Naive thymus-derived CD8-positive, alpha-beta T cell (primary cell): ENCODE results near the gene FAM3A. TPM values are rescaled to one million over a fixed set of nuclear protein-coding genes. Genes with fewer than 3 reads are reported as not detected.

Source experiments
- ATAC-seq, 2 donors: fragments of 150-1000 bp; cut with Tn5 transposase in 1 of 2; sonication (Bioruptor Pico), chemical (Tn5 transposase) in 1 of 2; 1 replicate in 1 of 2; 2 replicates in 1 of 2; pipeline ENCODE4 v1.10.0; 2021; ENCODE audit warnings: mild to moderate bottlenecking in 2 of 2, moderate library complexity in 2 of 2
- POLR2A ChIA-PET: fragments of 350-600 bp; sonication (Branson Sonifier 250); formaldehyde crosslinking; loops from one replicate; lab custom pipeline; 2021; ENCODE audit warnings: antibody characterized with exemption; lab: Charles Lee
- DNase-seq, 10 donors: peaks; one replicate each; pipeline versions ENCODE4 v3.0.0 to v3.0.0-alpha.2; 2020 to 2022
- H3K27ac Mint-ChIP-seq, 10 donors: one replicate each; pipeline ENCODE4 v1.8.0; 2020 to 2022; ENCODE audit warnings: mild to moderate bottlenecking in 10 of 10, mixed read lengths in 10 of 10, moderate library complexity in 4 of 10, inconsistent platforms in 1 of 10
- H3K27me3 Mint-ChIP-seq, 5 donors: one replicate each; pipeline ENCODE4 v1.8.0; 2021 to 2022; ENCODE audit warnings: mixed read lengths in 5 of 5
- H3K36me3 Mint-ChIP-seq, 3 donors: one replicate each; pipeline ENCODE4 v1.8.0; 2020 to 2022; ENCODE audit warnings: mixed read lengths in 3 of 3, mild to moderate bottlenecking in 2 of 3, inconsistent platforms in 1 of 3
- H3K4me1 Mint-ChIP-seq, 4 donors: one replicate each; pipeline ENCODE4 v1.8.0; 2021 to 2022; ENCODE audit warnings: mixed read lengths in 4 of 4
- H3K4me3 Mint-ChIP-seq, 10 donors: one replicate each; pipeline ENCODE4 v1.8.0; 2020 to 2022; ENCODE audit warnings: mild to moderate bottlenecking in 10 of 10, mixed read lengths in 10 of 10, moderate library complexity in 6 of 10, inconsistent platforms in 1 of 10
- H3K9me3 Mint-ChIP-seq, 9 donors: one replicate each; pipeline ENCODE4 v1.8.0; 2020 to 2022; ENCODE audit warnings: mixed read lengths in 9 of 9, mild to moderate bottlenecking in 3 of 9, inconsistent platforms in 1 of 9, moderate library complexity in 1 of 9
- polyA plus RNA-seq, 3 donors: library from polyadenylated mRNA; unstranded; fragments of 300-500 nt; fragmentation: Illumina TruSeq; gene quantifications; one replicate each; pipeline ENCODE4 v1.2.3, GENCODE V29; 2021
- total RNA-seq, 8 experiments: library from RNA in 2 of 8; stranded (reverse) in 2 of 8; gene quantifications; one replicate each; pipeline ENCODE4 v1.2.3 and lab custom pipeline; 2021 to 2026

FAM3A gene
- total and polyA plus RNA-seq, 5 experiments from 2014 or later = 24.3 to 69.4 (median 33.3) TPM

- H3K4me3 Mint-ChIP-seq = no peak overlapping the region
- H3K9me3 Mint-ChIP-seq = no peaks in the 10 kb centered on the region
- DNase-seq (no peak), ATAC-seq (no peak)
- H3K36me3 Mint-ChIP-seq = peaks cover 0 to 19% (median 0%) of the 10 kb centered on the region in 3 donors
- POLR2A ChIA-PET = interaction anchor here (0.6 to 1.0 kb wide), 2 partner anchors 20 to 66 kb away, joined by 3 read pairs; no protein-coding TSS in a partner anchor
- no peaks in the 10 kb centered on the region for H3K27me3 Mint-ChIP-seq
- H3K4me1 Mint-ChIP-seq = peaks cover 1 to 11% (median 5%) of the 10 kb centered on the region in 4 donors
- no peak overlapping the region for H3K27ac Mint-ChIP-seq
Measured at GRCh38 chrX:154465601-154466000, 50.4 kb downstream of the FAM3A start.

- no peak for ATAC-seq
- peaks cover 0 to 17% (median 0%) of the 10 kb centered on the region in 3 donors for H3K36me3 Mint-ChIP-seq
- H3K27me3 Mint-ChIP-seq = no peaks in the 10 kb centered on the region
- POLR2A ChIA-PET = interaction anchor here (1.0 kb wide), 1 partner anchor 66 kb away, joined by 3 read pairs; no protein-coding TSS in a partner anchor
- no peaks in the 10 kb centered on the region for H3K9me3 Mint-ChIP-seq
- H3K4me1 Mint-ChIP-seq = peaks cover 3 to 16% (median 8%) of the 10 kb centered on the region in 4 donors
- H3K4me3 Mint-ChIP-seq = peak overlapping the region in 1 of 10 donors; percentile 41
- DNase-seq = peak in 1 of 10 donors; percentile 13
- H3K27ac Mint-ChIP-seq = no peak overlapping the region
Measured at GRCh38 chrX:154464806-154465365, 51.1 kb downstream of the FAM3A start.

- H3K27me3 Mint-ChIP-seq = no peaks in the 10 kb centered on the region
- peaks cover 0 to 1% (median 0%) of the 10 kb centered on the region in 9 donors for H3K9me3 Mint-ChIP-seq
- H3K4me1 Mint-ChIP-seq = peaks cover 4 to 21% (median 13%) of the 10 kb centered on the region in 4 donors
- H3K36me3 Mint-ChIP-seq = peaks cover 0 to 10% (median 0%) of the 10 kb centered on the region in 3 donors
- H3K4me3 Mint-ChIP-seq = no peak overlapping the region
- DNase-seq (peak in 1 of 10 donors; percentile 36), ATAC-seq (no peak)
- POLR2A ChIA-PET = interaction anchor here (0.8 kb wide), 1 partner anchor 34 kb away, joined by 3 read pairs; no protein-coding TSS in a partner anchor
- no peak overlapping the region for H3K27ac Mint-ChIP-seq
Measured at GRCh38 chrX:154463611-154464220, 52.3 kb downstream of the FAM3A start.

- ATAC-seq = no peak
- POLR2A ChIA-PET = no interaction called here
Measured at GRCh38 chrX:154462396-154462795, 53.6 kb downstream of the FAM3A start.

GRCh38 chrX:154460326-154460725 lies 55.7 kb downstream of the FAM3A start:
- POLR2A ChIA-PET = interaction anchor here (0.9 kb wide), 1 partner anchor 26 kb away, joined by 3 read pairs; no protein-coding TSS in a partner anchor
- H3K4me1 Mint-ChIP-seq = peaks cover 8 to 28% (median 19%) of the 10 kb centered on the region in 4 donors
- peaks cover 0 to 3% (median 0%) of the 10 kb centered on the region in 9 donors for H3K9me3 Mint-ChIP-seq
- peak overlapping the region in 2 of 10 donors; percentile 7 to 18 for H3K27ac Mint-ChIP-seq
- H3K27me3 Mint-ChIP-seq = no peaks in the 10 kb centered on the region
- DNase-seq = peak in 1 of 10 donors; percentile 27
- peak overlapping the region in 5 of 10 donors; percentile 10 to 74 (median 37) for H3K4me3 Mint-ChIP-seq
- peaks cover 0 to 8% (median 0%) of the 10 kb centered on the region in 3 donors for H3K36me3 Mint-ChIP-seq
- ATAC-seq = no peak

More at GRCh38 chrX:154462396-154462795, 53.6 kb downstream of the FAM3A start:
- H3K27me3 Mint-ChIP-seq = no peaks in the 10 kb centered on the region
- H3K9me3 Mint-ChIP-seq = peaks cover 0 to 1% (median 0%) of the 10 kb centered on the region in 9 donors
- peaks cover 6 to 23% (median 15%) of the 10 kb centered on the region in 4 donors for H3K4me1 Mint-ChIP-seq
- H3K4me3 Mint-ChIP-seq = no peak overlapping the region
- peak in 1 of 10 donors; percentile 30 for DNase-seq
- peaks cover 0 to 10% (median 0%) of the 10 kb centered on the region in 3 donors for H3K36me3 Mint-ChIP-seq
- no peak overlapping the region for H3K27ac Mint-ChIP-seq

GRCh38 chrX:154459832-154460231 lies 56.2 kb downstream of the FAM3A start:
- peak overlapping the region in 2 of 10 donors; percentile 34 to 61 for H3K27ac Mint-ChIP-seq
- H3K36me3 Mint-ChIP-seq = peaks cover 0 to 8% (median 0%) of the 10 kb centered on the region in 3 donors
- ATAC-seq (no peak), DNase-seq (peak in 1 of 10 donors; percentile 31)
- peaks cover 0 to 3% (median 0%) of the 10 kb centered on the region in 9 donors for H3K9me3 Mint-ChIP-seq
- peaks cover 8 to 28% (median 19%) of the 10 kb centered on the region in 4 donors for H3K4me1 Mint-ChIP-seq
- H3K4me3 Mint-ChIP-seq = peak overlapping the region in 7 of 10 donors; percentile 36 to 86 (median 74)
- H3K27me3 Mint-ChIP-seq = no peaks in the 10 kb centered on the region
- POLR2A ChIA-PET = interaction anchor here (0.9 to 3.1 kb wide), 6 partner anchors 18 to 61 kb away, joined by 3 to 14 read pairs (median 10); partner anchors contain the start of genes FAM3A, RPL10 and SLC10A3

GRCh38 chrX:154458954-154459778 lies 56.9 kb downstream of the FAM3A start:
- ATAC-seq (peak; percentile 36 to 43), DNase-seq (peak in 1 of 10 donors; percentile 15)
- POLR2A ChIA-PET = interaction anchor here (0.6 to 3.1 kb wide), 13 partner anchors 12 to 60 kb away, joined by 3 to 14 read pairs (median 7); partner anchors contain the start of genes FAM3A, FAM50A, RPL10 and SLC10A3
- Mint-ChIP-seq H3K27ac (peak overlapping the region in 7 of 10 donors; percentile 34 to 86 (median 60)), H3K27me3 (no peaks in the 10 kb centered on the region), H3K36me3 (peaks cover 0 to 8% (median 0%) of the 10 kb centered on the region in 3 donors), H3K9me3 (peaks cover 0 to 3% (median 0%) of the 10 kb centered on the region in 9 donors), H3K4me3 (peak overlapping the region; percentile 74 to 87 (median 82)), H3K4me1 (peaks cover 8 to 28% (median 19%) of the 10 kb centered on the region in 4 donors)

- peaks cover 0 to 3% (median 0%) of the 10 kb centered on the region in 9 donors for H3K9me3 Mint-ChIP-seq
- peak within 1 kb of the TSS; percentile 89 to 99 (median 93) for H3K4me3 Mint-ChIP-seq
- peak; percentile 33 to 83 (median 69) for DNase-seq
- peaks cover 0 to 8% (median 0%) of the 10 kb centered on the region in 3 donors for H3K36me3 Mint-ChIP-seq
- no peaks in the 10 kb centered on the region for H3K27me3 Mint-ChIP-seq
- POLR2A ChIA-PET = interaction anchor here (0.6 to 3.1 kb wide), 13 partner anchors 11 to 59 kb away, joined by 3 to 14 read pairs (median 7); partner anchors contain the start of genes FAM3A, FAM50A, RPL10 and SLC10A3
- peak; percentile 77 to 84 for ATAC-seq
- H3K27ac Mint-ChIP-seq = peak within 1 kb of the TSS; percentile 58 to 99 (median 94)
- H3K4me1 Mint-ChIP-seq = peaks cover 8 to 28% (median 19%) of the 10 kb centered on the region in 4 donors
Measured at GRCh38 chrX:154458116-154458953, 57.7 kb downstream of the FAM3A start, which contains the start of gene PLXNA3. Gene PLXNA3 (plus strand): TSS chrX:154458281. CDS start chrX:154460184, 1,903 bp downstream.

- peak overlapping the region; percentile 89 to 99 (median 93) for H3K4me3 Mint-ChIP-seq
- POLR2A ChIA-PET = interaction anchor here (0.6 to 3.1 kb wide), 12 partner anchors 10 to 58 kb away, joined by 3 to 14 read pairs (median 8); partner anchors contain the start of genes ATP6AP1, FAM50A, RPL10 and SLC10A3
Measured at GRCh38 chrX:154457491-154458115, 58.4 kb downstream of the FAM3A start.

More at GRCh38 chrX:154457491-154458115, 58.4 kb downstream of the FAM3A start:
- H3K4me1 Mint-ChIP-seq = peaks cover 8 to 25% (median 18%) of the 10 kb centered on the region in 4 donors
- DNase-seq (peak in 9 of 10 donors; percentile 45 to 80 (median 61)), ATAC-seq (peak; percentile 71 to 72)
- H3K27ac Mint-ChIP-seq = peak overlapping the region; percentile 58 to 99 (median 94)
- H3K27me3 Mint-ChIP-seq = no peaks in the 10 kb centered on the region
- H3K9me3 Mint-ChIP-seq = peaks cover 0 to 3% (median 0%) of the 10 kb centered on the region in 9 donors
- peaks cover 0 to 8% (median 0%) of the 10 kb centered on the region in 3 donors for H3K36me3 Mint-ChIP-seq
